GM19397 (cell line): ENCODE data around the gene SNHG17.
"Not testable (repeated sequence)": the region's sequence is repeated elsewhere in the genome, so short reads cannot be mapped to it uniquely, and the experiment has no call there.

Experiments used
- ATAC-seq: cut with Tn5 transposase; IDR thresholded peaks from one replicate; pipeline ENCODE4 v1.9.1; 2021; ENCODE audit warnings: mild to moderate bottlenecking, moderate library complexity; ENCODE audit not compliant: unreplicated experiment

The SNHG17 gene

GRCh38 chr20:38421915-38422314 lies 13.2 kb downstream of the SNHG17 start:
- ATAC-seq, result no peak

- ATAC-seq, result no peak
These were observed 14.6 kb downstream of the SNHG17 start for GRCh38 chr20:38420388-38421085.

- no peak for ATAC-seq
These were observed 16.5 kb downstream of the SNHG17 start for GRCh38 chr20:38418509-38419204.

GRCh38 chr20:38414769-38415450 lies 20.2 kb downstream of the SNHG17 start:
- no peak for ATAC-seq

GRCh38 chr20:38412877-38413577 lies 22.1 kb downstream of the SNHG17 start:
- ATAC-seq, result no peak

GRCh38 chr20:38407822-38408221 lies 27.3 kb downstream of the SNHG17 start:
- ATAC-seq, result not testable (repeated sequence)

GRCh38 chr20:38407321-38407720 lies 27.8 kb downstream of the SNHG17 start:
- no peak for ATAC-seq

- ATAC-seq, result no peak
These were observed 28.7 kb downstream of the SNHG17 start for GRCh38 chr20:38406476-38406875.

GRCh38 chr20:38405132-38405531 lies 30.0 kb downstream of the SNHG17 start:
- ATAC-seq, result no peak

- no peak for ATAC-seq
These were observed 31.1 kb downstream of the SNHG17 start for GRCh38 chr20:38404016-38404415.

GRCh38 chr20:38402816-38403215 lies 32.3 kb downstream of the SNHG17 start:
- ATAC-seq, result no peak

- no peak for ATAC-seq
These were observed 33.0 kb downstream of the SNHG17 start for GRCh38 chr20:38402089-38402488.

GRCh38 chr20:38395751-38396395 lies 39.3 kb downstream of the SNHG17 start:
- not testable (repeated sequence) for ATAC-seq

- ATAC-seq, result no peak
These were observed 40.0 kb downstream of the SNHG17 start for GRCh38 chr20:38395165-38395564.

GRCh38 chr20:38393259-38393658 lies 41.9 kb downstream of the SNHG17 start:
- no peak for ATAC-seq

- no peak for ATAC-seq
These were observed 42.8 kb downstream of the SNHG17 start for GRCh38 chr20:38392356-38392755.

- ATAC-seq, result no peak
These were observed 47.2 kb downstream of the SNHG17 start for GRCh38 chr20:38387953-38388352.

GRCh38 chr20:38386851-38387250 lies 48.3 kb downstream of the SNHG17 start:
- no peak for ATAC-seq

GRCh38 chr20:38386004-38386403 lies 49.1 kb downstream of the SNHG17 start:
- ATAC-seq, result no peak

- no peak for ATAC-seq
These were observed 52.0 kb downstream of the SNHG17 start for GRCh38 chr20:38383147-38383546.

GRCh38 chr20:38377838-38378237 lies 57.3 kb downstream of the SNHG17 start:
- ATAC-seq, result not testable (repeated sequence)
